Fibroblast of gingiva (primary cell): ENCODE measurements around the gene USP24.
A peak's percentile ranks its signal among the peaks of the same experiment; 100 is the strongest.
"Not testable (repeated sequence)": the region's sequence is repeated elsewhere in the genome, so short reads cannot be mapped to it uniquely, and the experiment has no call there.

Source experiments
- DNase-seq: peaks from one replicate; pipeline ENCODE4 v3.0.0-alpha.2; 2011; ENCODE audit warnings: low read depth

The USP24 gene

DNA sequence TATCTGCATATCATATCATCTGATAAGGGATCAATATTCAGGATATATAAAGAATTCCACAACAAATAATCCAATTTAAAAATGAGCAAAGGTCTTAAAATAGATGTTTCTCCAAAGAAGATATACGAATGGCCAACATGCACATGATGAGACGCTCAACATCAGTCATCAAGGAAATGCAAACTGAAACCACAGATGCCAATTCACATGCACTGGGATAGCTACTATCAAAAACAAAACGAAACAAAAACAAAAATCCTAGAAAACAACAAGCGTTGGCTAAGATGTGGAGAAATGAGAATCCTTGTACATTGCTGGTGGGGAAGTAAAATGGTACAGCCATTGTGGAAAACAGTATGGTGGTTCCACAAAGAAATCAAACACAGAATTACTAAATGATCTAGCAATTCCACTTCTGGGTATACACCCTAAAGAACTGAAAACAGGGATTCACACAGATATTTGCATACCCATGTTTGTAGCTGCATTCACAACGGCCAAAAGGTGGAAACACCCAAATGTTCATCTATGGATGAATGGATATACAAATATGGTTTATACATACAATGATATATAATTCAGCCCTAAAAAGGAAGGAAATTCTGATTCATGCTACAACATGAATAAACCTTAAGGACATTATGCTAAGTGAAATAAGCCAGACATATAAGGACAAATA lies 96.4 kb downstream of the USP24 start:
- DNase-seq: no peak

DNA sequence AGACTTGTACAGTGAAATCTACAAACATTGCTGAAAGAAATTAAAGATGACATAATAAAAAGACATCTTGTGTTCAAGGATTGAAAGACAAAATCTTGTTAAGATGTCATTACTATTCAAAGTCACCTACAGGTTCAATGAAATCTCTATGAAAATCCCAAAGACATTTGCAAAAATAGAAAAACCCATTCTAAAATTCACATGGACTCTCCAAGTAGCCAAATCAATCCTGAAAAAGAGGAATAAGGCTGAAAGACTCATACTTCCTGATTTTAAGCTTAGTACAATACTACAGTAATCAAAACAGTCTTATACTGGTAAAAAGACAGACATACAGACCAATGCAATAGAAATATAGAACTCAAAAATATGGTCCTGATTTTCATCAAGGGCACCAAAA lies 97.2 kb downstream of the USP24 start:
- no peak for DNase-seq

DNA sequence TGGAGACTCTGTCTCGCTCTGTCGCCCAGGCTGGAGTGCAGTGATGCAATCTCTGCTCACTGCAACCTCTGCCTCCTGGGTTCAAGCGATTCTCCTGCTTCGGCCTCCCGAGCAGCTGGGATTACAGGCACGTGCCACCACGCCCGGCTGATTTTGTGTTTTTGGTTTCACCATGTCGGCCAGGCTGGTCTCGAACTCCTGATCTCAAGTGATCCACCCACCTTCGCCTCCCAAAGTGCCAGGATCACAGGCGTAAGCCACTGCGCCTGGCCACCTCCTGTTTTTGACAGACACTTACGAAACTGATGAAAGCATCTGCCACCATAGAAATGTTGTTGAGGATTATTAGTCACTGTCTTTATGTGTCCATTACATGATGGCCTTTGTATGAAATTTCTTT lies 106.2 kb downstream of the USP24 start:
- not testable (repeated sequence) for DNase-seq

DNA sequence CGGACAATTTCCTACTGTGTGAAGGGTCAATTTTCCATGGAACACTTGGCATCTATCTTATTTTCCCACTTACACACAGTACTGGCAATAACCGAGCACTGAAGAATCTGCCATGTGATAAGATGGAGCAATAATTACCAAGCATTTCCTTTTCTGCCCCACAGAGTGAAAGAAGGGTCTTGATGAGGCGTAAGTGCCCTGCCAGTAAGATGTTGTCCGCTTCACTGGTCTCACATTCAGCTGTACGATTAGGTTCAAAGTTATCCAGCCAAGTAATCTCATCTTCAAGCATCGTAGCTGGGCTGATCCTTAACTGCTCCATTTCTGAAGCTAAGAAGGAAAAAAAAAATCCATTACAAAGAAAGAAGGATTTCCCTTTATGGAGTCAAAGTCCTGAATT lies 108.1 kb downstream of the USP24 start:
- DNase-seq: no peak

DNA sequence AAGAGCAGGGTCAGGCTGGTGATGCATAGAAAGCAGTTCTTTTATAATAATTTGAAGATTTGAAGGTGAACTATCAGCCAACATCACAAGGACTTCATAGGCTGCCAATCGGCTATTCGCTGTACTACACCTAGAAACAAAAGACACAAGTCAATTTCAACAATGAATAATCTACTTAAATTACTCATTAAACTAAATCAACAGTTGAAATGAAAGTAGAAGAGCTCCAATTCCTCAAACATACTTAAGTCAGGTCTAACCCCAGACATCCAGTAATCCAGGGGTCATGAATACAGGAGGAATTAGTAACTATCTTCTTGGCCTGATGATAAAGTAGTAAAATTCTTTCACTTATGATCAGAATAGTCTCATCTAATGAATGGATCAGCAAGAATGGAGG lies 111.3 kb downstream of the USP24 start:
- no peak for DNase-seq

DNA sequence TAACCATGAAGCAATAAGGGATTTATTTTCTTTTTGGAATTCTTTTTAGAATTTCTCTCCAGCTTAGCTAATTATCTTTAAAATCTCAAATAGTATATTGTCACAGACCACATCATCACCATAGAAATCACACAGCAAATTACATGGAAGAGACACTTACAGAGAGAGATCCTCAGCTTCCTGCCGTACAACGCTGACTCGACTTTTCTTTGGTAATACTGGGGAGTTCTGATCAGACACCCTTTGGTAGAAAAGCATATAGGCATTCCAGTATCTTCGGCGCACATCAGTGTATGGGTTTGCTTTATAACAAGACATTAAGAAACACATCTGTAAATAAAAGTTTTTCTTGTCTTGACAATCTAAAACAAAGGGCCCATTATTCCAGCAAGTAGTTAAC lies 120.1 kb downstream of the USP24 start:
- no peak for DNase-seq

DNA sequence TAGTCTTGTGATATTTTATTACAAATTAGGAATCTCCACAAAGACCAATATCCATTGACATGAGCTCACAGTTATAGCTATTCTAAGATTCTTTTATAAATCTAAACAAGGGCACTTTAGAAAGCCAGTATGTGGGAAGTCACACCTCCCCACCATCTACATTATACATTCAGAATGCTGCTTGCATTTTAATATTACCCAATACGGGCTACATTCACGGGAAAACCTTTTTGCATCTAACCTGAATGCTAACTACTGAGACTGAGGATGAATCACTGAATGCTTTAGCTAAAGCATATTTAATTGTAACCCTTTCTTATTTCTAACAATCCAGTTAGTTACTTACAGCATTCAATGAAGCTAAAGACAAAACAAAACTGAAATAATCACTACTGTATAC lies 122.7 kb downstream of the USP24 start:
- no peak for DNase-seq

DNA sequence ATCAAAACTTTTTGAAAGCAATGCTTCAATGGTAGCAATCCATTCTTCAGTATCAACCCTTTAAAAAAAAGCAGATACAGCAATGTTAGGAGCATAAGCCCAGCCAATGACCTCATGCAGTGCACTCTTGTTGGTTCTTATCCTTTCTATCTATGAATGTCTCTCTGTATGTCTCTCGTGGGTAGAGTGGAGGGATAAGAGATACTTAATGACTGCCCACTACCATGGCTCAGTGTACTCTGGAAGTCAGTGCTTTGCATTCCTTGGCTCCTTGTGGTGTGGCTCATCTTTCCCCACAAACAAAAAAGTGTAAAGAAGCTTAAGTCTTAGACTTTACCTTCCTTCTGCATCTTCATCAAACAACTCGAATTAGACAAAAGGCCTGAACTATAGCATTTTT lies 125.5 kb downstream of the USP24 start:
- DNase-seq: no peak

DNA sequence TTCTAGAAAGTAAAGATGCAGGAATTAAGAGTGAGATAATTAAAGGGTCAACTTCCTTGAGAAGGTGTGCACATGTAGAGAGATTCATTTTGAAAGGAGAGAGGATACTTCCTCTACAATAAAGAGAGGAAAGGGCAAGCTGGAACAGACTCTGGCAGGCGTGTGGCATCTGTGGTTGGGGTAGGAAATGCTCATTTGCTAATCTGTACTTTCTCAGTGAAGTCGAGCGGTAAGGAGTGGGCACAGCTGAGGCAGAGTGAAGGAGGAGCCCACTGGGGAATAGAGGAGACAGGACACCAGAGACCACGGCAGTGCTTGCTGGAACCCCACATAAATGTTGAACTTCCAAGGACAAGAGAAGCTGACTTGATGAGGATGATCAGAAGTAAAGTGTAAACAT lies 126.8 kb downstream of the USP24 start:
- DNase-seq: no peak

DNA sequence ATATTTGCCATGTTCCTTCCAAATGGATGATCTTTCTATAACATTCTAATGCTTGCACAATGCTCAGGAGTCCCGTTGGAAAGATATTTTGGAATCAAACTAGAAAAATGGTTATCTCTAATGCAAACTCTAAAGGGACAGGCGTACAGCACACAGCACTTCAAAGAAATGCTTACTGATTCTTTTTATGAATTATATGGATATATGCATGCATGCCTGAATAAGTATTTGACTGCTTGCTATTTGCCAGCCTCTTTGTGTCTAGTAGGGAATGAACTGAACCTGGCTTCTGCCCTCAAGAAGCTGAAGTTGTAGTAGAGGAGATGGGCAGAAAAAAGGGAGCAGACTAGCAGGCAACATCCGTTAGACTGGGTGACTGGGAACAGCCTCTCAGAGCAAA lies 127.7 kb downstream of the USP24 start:
- no peak for DNase-seq

DNA sequence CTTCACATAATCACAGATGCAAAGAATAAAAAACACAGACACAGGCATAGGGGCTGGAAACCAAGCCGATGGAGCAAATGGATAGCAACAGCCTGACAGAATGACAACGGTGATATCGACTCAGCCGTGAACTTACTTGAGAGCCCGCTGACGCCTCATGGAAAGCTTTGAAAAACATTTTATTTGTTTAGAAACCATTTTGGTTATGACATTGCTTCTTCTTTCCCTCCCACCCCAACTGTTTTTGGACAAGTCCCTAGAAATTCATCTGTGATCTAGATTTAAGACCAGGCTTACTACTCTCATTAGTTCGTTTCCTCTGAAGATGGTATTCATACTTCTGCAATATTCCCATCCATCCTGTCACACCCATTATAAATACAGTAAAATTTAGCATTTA lies 130.9 kb downstream of the USP24 start:
- no peak for DNase-seq

DNA sequence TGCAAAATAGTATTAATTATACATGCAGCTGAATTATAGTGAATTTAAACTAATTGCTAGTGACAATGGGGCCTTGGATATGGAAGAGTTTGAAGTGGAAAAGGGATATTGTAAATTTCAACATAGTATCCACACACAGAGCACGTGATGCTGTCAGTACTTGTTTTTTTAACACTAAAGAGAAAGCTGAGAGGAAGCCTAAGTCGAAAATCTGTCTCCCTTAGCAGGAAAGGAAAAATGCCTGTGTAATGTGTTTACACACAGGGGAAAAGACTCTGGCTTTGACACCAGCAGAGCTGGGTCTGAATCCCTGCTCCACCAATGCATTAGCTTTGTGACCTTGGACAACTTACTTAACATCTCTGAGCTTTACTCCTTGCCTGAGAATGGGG lies 133.3 kb downstream of the USP24 start:
- peak; percentile 7 for DNase-seq

DNA sequence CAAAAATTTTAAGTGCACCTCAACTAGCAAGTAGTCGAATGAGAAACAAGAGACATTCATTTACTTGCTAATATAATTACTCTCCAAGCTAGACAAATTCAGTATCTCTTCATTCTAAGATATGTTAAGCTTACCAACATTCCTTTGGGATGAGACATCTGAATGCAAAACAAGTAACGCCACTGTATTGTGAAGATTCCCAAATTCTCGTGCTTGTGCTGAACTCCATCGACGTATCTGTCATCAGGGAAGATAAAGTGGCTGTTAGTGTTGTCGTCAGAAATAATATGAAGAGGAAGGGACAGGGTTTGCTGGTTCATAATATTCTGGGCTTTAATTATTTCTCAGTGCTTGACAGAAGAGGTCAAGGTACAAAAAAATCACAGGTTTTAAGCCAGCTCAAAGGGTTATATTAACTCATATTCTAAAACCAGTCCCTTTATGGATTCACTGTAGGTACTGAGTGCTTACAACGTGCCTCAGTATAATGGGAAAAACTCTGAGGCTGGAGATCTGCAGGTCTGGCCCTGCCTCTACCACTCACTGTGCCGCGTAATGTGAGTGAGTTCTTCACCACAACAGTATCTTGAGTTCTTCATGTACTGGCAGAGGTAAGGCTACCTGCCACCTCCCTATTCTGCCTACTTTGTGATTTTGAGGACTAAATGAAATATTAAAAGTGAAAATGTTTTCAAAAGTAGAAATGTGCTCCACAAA lies 133.8 kb downstream of the USP24 start:
- DNase-seq: no peak

DNA sequence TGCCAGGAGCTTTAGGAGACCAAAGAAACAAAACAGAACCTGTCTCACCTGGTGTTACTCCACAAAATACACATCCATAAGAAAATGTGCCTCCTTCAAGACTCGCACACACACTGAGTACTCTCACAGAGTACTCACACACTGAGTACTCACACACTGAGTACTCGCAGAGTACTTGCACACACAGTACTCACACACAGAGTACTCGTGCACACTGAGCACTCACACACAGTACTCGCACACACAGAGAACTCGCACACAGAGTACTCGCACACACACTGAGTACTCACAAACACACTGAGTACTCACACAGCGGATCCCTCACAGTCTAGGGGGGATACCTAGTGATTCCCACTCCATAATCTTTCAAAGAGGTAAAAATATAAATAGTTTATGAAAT lies 135.5 kb downstream of the USP24 start:
- DNase-seq: no peak

DNA sequence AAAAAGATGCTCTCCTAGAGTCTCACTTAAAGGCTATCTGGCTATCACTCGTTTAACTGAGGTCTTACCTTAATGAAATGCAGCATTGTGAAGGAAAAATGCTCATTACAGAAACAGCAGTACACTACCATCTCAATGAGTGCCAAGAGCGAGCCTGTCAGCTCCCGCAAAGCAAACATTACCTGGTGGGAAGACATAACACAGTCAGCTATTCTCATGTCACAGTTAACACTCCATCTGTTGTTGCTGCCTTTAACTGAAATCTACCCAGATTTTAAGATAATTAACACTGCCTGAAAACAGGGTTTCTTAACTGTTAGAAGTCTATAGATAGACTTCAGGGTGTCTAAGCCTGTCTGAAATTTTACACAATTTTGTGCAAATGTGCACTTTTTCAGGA lies 136.7 kb downstream of the USP24 start:
- no peak for DNase-seq

DNA sequence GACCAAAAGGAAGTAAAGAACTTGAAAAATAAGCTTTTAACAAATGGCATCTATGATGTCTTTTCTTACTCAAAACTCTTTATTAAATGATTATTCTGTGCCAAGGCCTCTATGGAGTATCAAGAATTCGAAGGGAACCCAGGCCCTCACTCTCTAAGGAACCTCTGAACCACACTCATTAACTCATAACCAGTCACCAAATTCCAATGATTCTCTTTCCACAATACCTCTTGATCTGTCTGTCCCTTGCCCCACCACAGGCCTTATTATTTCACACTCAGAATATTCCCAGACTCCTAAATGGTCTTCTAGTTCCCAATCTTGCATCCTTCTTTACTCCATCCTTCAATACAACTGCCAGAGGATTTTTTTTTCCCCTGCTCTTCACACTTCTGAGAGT lies 138.8 kb downstream of the USP24 start:
- no peak for DNase-seq

DNA sequence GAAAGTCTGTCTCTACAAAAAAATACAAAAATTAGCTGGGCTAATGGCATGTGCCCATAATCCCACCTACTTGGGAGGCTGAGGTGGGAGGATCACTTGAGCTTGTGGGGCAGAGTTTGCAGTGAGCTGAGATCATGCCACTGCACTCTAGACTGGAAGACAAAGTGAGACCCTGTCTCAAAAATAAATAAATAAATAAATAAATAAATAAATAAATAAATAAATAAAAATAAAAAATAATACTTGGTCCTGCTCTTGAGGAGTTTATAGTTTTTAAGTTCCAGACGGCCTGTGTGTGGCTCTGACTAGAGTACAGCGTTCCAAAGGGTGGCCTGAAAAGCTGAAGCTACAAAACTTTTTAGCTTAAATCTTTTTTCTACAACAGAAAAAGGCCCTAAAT lies 140.7 kb downstream of the USP24 start:
- DNase-seq: no peak

DNA sequence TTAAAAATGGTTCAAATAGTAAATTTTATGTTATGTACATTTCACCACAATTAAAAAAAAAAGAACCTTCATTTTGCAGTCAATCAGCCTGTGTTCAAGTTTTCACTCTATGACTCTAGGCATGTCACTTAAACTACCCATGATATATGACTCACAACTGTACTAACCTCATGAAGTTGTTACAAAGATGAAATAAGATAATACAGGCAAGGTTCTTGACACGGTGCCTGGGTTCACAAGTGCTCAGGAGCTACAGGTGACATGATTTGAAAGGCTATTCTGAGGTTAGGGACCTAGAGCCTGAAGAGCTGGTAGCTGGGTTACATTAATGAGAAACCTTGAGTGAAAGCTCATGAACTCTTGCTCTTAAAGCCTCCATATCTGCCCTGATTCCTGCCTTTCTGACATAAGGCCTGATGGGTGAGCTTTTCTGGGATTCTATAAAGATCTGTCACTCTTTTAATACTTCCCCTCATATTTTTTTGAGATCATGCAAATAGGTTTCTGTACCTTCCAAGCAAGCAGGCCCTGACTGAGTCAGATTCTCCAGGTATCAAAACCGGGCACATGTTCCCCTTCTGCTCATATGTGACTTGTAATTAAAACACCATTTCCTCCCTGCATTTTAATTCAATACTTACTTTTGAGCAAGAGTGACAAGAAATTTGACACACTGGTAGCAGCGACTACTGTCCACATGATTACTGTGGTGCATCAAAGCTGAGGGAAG lies 141.8 kb downstream of the USP24 start:
- DNase-seq: no peak

DNA sequence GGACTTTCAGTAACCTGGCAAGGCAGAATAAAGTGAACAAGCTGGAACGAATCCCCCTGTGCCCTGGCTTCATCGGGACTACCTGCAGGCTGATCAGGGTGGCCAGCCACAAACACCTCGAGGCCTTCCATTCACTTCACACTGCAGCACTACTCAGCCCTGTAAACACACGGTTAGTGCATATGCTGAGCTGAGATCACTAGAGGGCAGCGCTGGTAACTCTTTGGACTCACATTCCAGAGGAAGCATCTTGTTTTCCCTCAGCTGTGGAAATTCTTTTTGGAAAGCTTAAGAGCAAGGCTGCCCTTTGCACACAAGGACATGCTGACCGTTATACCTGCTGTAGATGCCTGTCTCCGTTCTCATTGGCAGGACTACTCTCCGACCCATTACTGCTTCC lies 143.7 kb downstream of the USP24 start:
- peak; percentile 49 for DNase-seq

DNA sequence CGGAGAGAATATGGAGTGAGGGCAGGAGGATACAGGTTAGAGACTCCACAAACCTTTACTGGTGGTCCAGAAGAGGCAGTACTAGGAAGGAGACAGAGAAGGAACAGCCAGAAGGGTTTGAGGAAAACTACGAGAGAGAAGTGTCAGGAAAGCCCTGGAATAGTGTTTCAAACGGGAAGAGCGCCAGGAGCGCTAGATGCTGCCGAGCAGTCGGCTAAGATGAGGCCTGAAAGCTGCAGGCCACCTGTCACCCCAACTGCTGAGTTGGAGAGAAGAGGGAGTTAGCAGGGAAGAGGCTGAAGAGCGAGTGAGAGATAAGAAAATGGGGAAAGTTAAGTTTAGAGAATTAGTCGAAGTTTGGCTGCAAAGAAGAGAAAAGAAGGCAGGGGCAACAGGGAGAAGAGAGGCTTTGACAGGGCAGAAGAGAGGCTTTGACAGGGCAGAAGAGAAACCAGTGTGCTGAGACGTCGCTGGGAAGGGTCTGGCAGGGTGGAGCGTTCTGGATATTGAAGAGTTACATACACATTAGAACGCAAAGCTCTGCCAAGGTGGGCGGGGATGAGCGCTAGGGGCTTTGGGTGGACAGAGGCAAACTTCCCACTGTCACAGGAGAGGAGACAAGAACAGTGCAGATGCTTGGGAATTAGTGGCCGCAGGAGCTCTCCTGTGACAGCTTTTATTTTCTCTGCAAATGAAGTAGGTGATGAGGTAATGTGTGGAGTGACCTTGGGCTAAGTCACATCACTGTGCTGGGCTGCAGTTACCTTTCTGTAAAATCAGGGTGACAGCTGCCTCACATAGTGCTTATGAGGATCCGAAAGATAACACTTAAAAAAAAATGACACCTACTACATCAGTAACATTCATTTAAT lies 144.6 kb downstream of the USP24 start:
- DNase-seq: no peak

DNA sequence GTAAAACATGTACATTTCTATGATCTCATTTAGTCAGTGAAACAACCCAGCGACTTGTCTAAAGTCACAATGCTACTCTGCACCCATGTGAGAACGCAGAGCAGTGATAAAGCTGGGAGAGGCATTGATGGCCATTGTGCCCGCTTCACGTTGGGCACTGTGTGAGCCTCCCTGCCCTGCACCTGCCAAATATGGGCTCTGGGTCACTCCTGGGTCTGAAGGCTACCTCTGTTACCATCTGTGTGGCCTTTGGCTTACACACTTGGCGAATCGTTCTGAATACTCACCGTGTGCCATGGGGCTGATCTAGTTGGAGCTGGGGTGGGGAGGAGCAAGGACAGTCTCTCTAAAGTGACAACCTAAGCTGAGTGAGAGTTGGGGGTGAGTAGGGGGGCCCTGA lies 145.9 kb downstream of the USP24 start:
- DNase-seq: no peak

DNA sequence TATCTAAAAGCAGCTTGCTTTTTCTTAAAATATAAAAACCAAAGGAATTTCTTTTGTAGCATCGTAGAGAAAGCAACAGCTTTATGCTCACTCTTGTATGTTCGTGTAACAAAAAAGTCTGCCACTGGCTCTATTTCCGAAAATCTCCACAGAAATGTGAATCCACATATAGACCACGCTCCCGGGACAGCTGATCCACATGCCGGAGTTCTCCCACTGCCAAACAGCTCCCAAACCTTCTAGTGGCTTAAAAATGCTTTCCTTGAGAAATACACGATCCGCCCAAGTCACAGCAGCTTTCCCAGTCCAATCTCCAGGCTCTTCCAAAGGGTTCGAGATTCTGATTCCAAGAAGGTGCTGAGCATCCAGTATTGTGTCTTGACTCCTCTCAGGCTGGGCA lies 146.5 kb downstream of the USP24 start:
- DNase-seq: no peak
